Testis (tissue), 2 donors: ENCODE results near the gene HECW1.

Source experiments
- CTCF ChIP-seq, 3 experiments: fragments of 450-650 bp in 2 of 3; fragments of 200-600 bp in 1 of 3; sonication (generic) in 1 of 3; IDR thresholded peaks; one replicate each; pipeline ENCODE4 v1.5.1; 2016 to 2019; ENCODE audit warnings: antibody characterized with exemption in 3 of 3, mild to moderate bottlenecking in 2 of 3, moderate library complexity in 1 of 3
- POLR2A ChIP-seq: fragments of 450-650 bp; IDR thresholded peaks from one replicate; pipeline ENCODE4 v1.6.1; 2017; ENCODE audit warnings: antibody characterized with exemption, mild to moderate bottlenecking, moderate library complexity

- TF ChIP-seq CTCF (IDR thresholded peaks at IDR 0.05) (no peak), POLR2A (no peak)
Measured at GRCh38 chr7:43119371-43120075, 7.1 kb downstream of the HECW1 start.
